ENCODE data around the gene NTF4. TPM values are rescaled to one million over a fixed set of nuclear protein-coding genes. Genes with fewer than 3 reads are reported as not detected.
"Not testable (repeated sequence)": the region's sequence is repeated elsewhere in the genome, so short reads cannot be mapped to it uniquely, and the experiment has no call there.

NTF4 gene
- total RNA-seq, 1 experiment from 2014 or later, result 3.9 TPM

GRCh38 chr19:49020931-49021895 lies 43.4 kb downstream of the NTF4 start:
- CTCF ChIA-PET, result interaction anchor here (0.5 to 6.5 kb wide), 11 partner anchors 10 to 458 kb away, joined by 3 to 78 read pairs (median 20); partner anchors contain the start of genes CGB2, CGB7, GYS1 and RUVBL2
- TF ChIP-seq AR (CRISPR knock-in tag; IDR thresholded peaks at IDR 0.05), result no peak
- TF ChIP-seq IRF2 (CRISPR knock-in tag; IDR thresholded peaks at IDR 0.05; ENCODE audit: borderline replicate concordance, low read depth), result no peak
- no peak for TF ChIP-seq ZNF396 (CRISPR knock-in tag; IDR thresholded peaks at IDR 0.05; ENCODE audit: borderline replicate concordance)
- no peak for TF ChIP-seq ESRRA (CRISPR knock-in tag; IDR thresholded peaks at IDR 0.05; ENCODE audit: borderline replicate concordance)
- TF ChIP-seq HMGA2 (CRISPR knock-in tag; IDR thresholded peaks at IDR 0.05), result no peak
- no peak overlapping the region for H3K4me3 Mint-ChIP-seq
- H3K9me3 Mint-ChIP-seq, result no peaks in the 10 kb centered on the region
- POLR2A ChIA-PET, result no interaction called here
- no peak overlapping the region for H3K27ac Mint-ChIP-seq
- H3K4me1 Mint-ChIP-seq, result peaks cover 23% of the 10 kb centered on the region
- DNase-seq (ENCODE audit: low spot score) (no peak), ATAC-seq (no peak)
- H3K27me3 Mint-ChIP-seq (ENCODE audit: low read depth), result peaks cover 55% of the 10 kb centered on the region
- no peaks in the 10 kb centered on the region for H3K36me3 Mint-ChIP-seq

GRCh38 chr19:49020342-49020741 lies 44.3 kb downstream of the NTF4 start:
- no peak overlapping the region for H3K27ac Mint-ChIP-seq
- peaks cover 48% of the 10 kb centered on the region for H3K27me3 Mint-ChIP-seq (ENCODE audit: low read depth)
- TF ChIP-seq ZNF416 (CRISPR knock-in tag; IDR thresholded peaks at IDR 0.05) (no peak), CTCF (IDR thresholded peaks at IDR 0.05) (no peak), JUN (CRISPR knock-in tag; IDR thresholded peaks at IDR 0.05) (no peak)
- H3K4me1 Mint-ChIP-seq, result peaks cover 23% of the 10 kb centered on the region
- H3K4me3 Mint-ChIP-seq, result no peak overlapping the region; the same call in 1 of the 2 replicates
- DNase-seq (ENCODE audit: low spot score), result peak; percentile 59
- peak; percentile 14 for ATAC-seq
- POLR2A ChIA-PET, result no interaction called here
- CTCF ChIA-PET, result interaction anchor here (0.5 to 6.5 kb wide), 17 partner anchors 8 to 459 kb away, joined by 3 to 78 read pairs (median 7); partner anchors contain the start of genes CGB2, CGB7, GYS1 and LIN7B
- H3K36me3 Mint-ChIP-seq, result peaks cover 6% of the 10 kb centered on the region
- no peaks in the 10 kb centered on the region for H3K9me3 Mint-ChIP-seq

- no peak overlapping the region; the same call in 1 of the 2 replicates for H3K27ac Mint-ChIP-seq
- CTCF ChIA-PET, result interaction anchor here (0.6 to 6.5 kb wide), 29 partner anchors 9 to 850 kb away, joined by 3 to 78 read pairs (median 4); partner anchors contain the start of genes CGB2, CGB7, GYS1 and LIN7B
- ATAC-seq (peak; percentile 66), DNase-seq (ENCODE audit: low spot score) (peak; percentile 91)
- H3K27me3 Mint-ChIP-seq (ENCODE audit: low read depth), result peaks cover 45% of the 10 kb centered on the region
- H3K4me3 Mint-ChIP-seq, result peak overlapping the region; percentile 73
- H3K4me1 Mint-ChIP-seq, result peaks cover 23% of the 10 kb centered on the region
- POLR2A ChIA-PET, result interaction anchor here (0.6 to 1.7 kb wide), 3 partner anchors 26 to 578 kb away, joined by 3 to 6 read pairs (median 6); partner anchors contain the start of genes GYS1 and RUVBL2
- TF ChIP-seq SMAD4 (CRISPR knock-in tag; IDR thresholded peaks at IDR 0.05) (peak; percentile 59; the same call in 1 of the 2 replicates), JUN (CRISPR knock-in tag; IDR thresholded peaks at IDR 0.05) (no peak), USF1 (CRISPR knock-in tag; IDR thresholded peaks at IDR 0.05) (0 out of 2 replicates have a peak, but pooled peaks have one; percentile 15), SP1 (CRISPR knock-in tag; conservative IDR thresholded peaks at IDR 0.05) (0 out of 2 replicates have a peak, but pooled peaks have one; percentile 18), EMX1 (CRISPR knock-in tag; IDR thresholded peaks at IDR 0.05) (no peak)
- H3K9me3 Mint-ChIP-seq, result no peaks in the 10 kb centered on the region
- H3K36me3 Mint-ChIP-seq, result peaks cover 13% of the 10 kb centered on the region
Observed at GRCh38 chr19:49019242-49019932, 45.2 kb downstream of the NTF4 start.

- ATAC-seq; H3K9me3 Mint-ChIP-seq; DNase-seq (ENCODE audit: low spot score); H3K27ac Mint-ChIP-seq: not testable (repeated sequence)
- Mint-ChIP-seq H3K36me3 (peaks cover 20% of the 10 kb centered on the region), H3K4me1 (peaks cover 23% of the 10 kb centered on the region), H3K27me3 (ENCODE audit: low read depth) (peaks cover 45% of the 10 kb centered on the region), H3K4me3 (peak overlapping the region; percentile 73)
- POLR2A ChIA-PET, result interaction anchor here (1.7 kb wide), 1 partner anchor 26 kb away, joined by 6 read pairs; the partner anchor contains the start of genes GYS1 and RUVBL2
- CTCF ChIA-PET, result interaction anchor here (0.6 to 6.5 kb wide), 31 partner anchors 9 to 849 kb away, joined by 3 to 78 read pairs (median 6); partner anchors contain the start of genes CGB2, CGB7, GYS1 and LIN7B
Observed at GRCh38 chr19:49018388-49019241, 46.0 kb downstream of the NTF4 start.
